Measurements from ENCODE around the gene ASCL4. TPM values are rescaled to one million over a fixed set of nuclear protein-coding genes. Genes with fewer than 3 reads are reported as not detected.

ASCL4 gene
- total RNA-seq, 1 donor from 2014 or later = 0.16 TPM

- Mint-ChIP-seq H3K27me3 (ENCODE audit: low read depth) (peaks cover 13% of the 10 kb centered on the region), H3K4me3 (no peak overlapping the region), H3K9me3 (peaks cover 48% of the 10 kb centered on the region), H3K27ac (no peak overlapping the region), H3K4me1 (no peaks in the 10 kb centered on the region), H3K36me3 (peaks cover 2% of the 10 kb centered on the region)
- DNase-seq (ENCODE audit: low spot score in 2 of 2, unreplicated experiment in 2 of 2) = no peak
- TF ChIP-seq CTCF (IDR thresholded peaks at IDR 0.05; ENCODE audit: unreplicated experiment) = no peak
These were observed 47.9 kb downstream of the ASCL4 start for GRCh38 chr12:107822356-107822755.

Other genes with a start within 250 kb of the ASCL4 start
- gene PWP1, start 88.9 kb upstream of the ASCL4 start, total RNA-seq = 29.8 to 35.4 TPM (median 32.7 TPM) in 3 replicates
- 33.5 to 35.9 TPM (median 35.1 TPM) in 3 replicates for gene PRDM4, start 13.6 kb upstream of the ASCL4 start, total RNA-seq

Measured in mesothelial cell of epicardium (in vitro differentiated cells).